Ovary (tissue), 3 donors: Measurements from ENCODE around the gene KRTAP5-8.
"Not testable (repeated sequence)": the region's sequence is repeated elsewhere in the genome, so short reads cannot be mapped to it uniquely, and the experiment has no call there.

Experiments used
- CTCF ChIP-seq, 3 donors: fragments of 450-650 bp in 2 of 3; fragments of 200-600 bp in 1 of 3; IDR thresholded peaks; one replicate each; pipeline versions ENCODE4 v1.5.1 to v1.8.0; 2016 to 2022; ENCODE audit warnings: antibody characterized with exemption in 3 of 3, mild to moderate bottlenecking in 1 of 3
- EP300 ChIP-seq: sonication (generic); formaldehyde crosslinking; IDR thresholded peaks from one replicate; pipeline ENCODE4 v1.6.1; 2017; ENCODE audit warnings: antibody characterized with exemption
- POLR2A ChIP-seq: fragments of 450-650 bp; IDR thresholded peaks from one replicate; pipeline ENCODE4 v1.6.1; 2017; ENCODE audit warnings: antibody characterized with exemption, mild to moderate bottlenecking, moderate library complexity
- donor health status: DM: no; HTN: no; CAD: no.

GRCh38 chr11:71537977-71538665, at the start of gene KRTAP5-8:
- not testable (repeated sequence) for TF ChIP-seq CTCF (IDR thresholded peaks at IDR 0.05); POLR2A; EP300
